SK-N-SH (cell line): Measurements from ENCODE around the gene PAXX.

Experiments
- CHD2 ChIP-seq: fragments of 150-350 bp; IDR thresholded peaks from 2 replicates; pipeline ENCODE4 v1.6.1; 2018; ENCODE audit warnings: low read length; ENCODE audit not compliant: partially characterized antibody
- CTCF ChIP-seq: fragments of 200-600 bp; sonication (generic); IDR thresholded peaks from 2 replicates; pipeline ENCODE4 v1.6.1; 2017; ENCODE audit warnings: antibody characterized with exemption, mild to moderate bottlenecking, moderate library complexity
- EP300 ChIP-seq, 2 experiments: IDR thresholded peaks; 2 replicates each; pipeline versions ENCODE4 v1.4.0 to v1.6.1; 2012; ENCODE audit warnings: borderline replicate concordance in 1 of 2, low read depth in 1 of 2, low read length in 1 of 2
- FOXJ3 ChIP-seq: sonication (generic); formaldehyde crosslinking; IDR thresholded peaks from 2 replicates; pipeline ENCODE4 v1.5.1; 2020; ENCODE audit warnings: mild to moderate bottlenecking, missing genetic modification reagents
- JUND ChIP-seq: IDR thresholded peaks from 2 replicates; pipeline ENCODE4 v1.4.0; 2012
- MXI1 ChIP-seq: IDR thresholded peaks from 2 replicates; pipeline ENCODE4 v1.6.1; 2012; ENCODE audit warnings: mild to moderate bottlenecking, low read depth, low read length, improper control_type of control experiment
- NFIC ChIP-seq: IDR thresholded peaks from 2 replicates; pipeline ENCODE4 v1.4.0; 2012; ENCODE audit warnings: borderline replicate concordance
- PBX3 ChIP-seq: IDR thresholded peaks from 2 replicates; pipeline ENCODE4; 2012
- REST ChIP-seq: IDR thresholded peaks from 2 replicates; pipeline ENCODE4 v1.6.1; 2012; ENCODE audit warnings: mild to moderate bottlenecking, low read depth, low read length, moderate library complexity
- TAF1 ChIP-seq: IDR thresholded peaks from 2 replicates; pipeline ENCODE4 v1.6.1; 2012; ENCODE audit warnings: low read depth, mild to moderate bottlenecking, low read length, moderate library complexity, borderline replicate concordance
- YY1 ChIP-seq: IDR thresholded peaks from 2 replicates; pipeline ENCODE4 v1.4.0; 2012; ENCODE audit warnings: low read depth, mild to moderate bottlenecking
- TF ChIP-seq, protein P1 (sequence below): IDR thresholded peaks from 2 replicates; pipeline ENCODE4 v1.4.0; 2012; ENCODE audit warnings: low read depth

- TF ChIP-seq CTCF (no peak), PBX3 (no peak), REST (no peak), NFIC (no peak), JUND (no peak), FOXJ3 (CRISPR knock-in tag) (no peak), TAF1 (no peak), MXI1 (no peak), YY1 (no peak), EP300 (IDR thresholded peaks at IDR 0.05; ENCODE audit: borderline replicate concordance in 1 of 2, low read depth in 1 of 2, low read length in 1 of 2) (no peak), CHD2 (no peak)
- TF ChIP-seq, protein P1, sequence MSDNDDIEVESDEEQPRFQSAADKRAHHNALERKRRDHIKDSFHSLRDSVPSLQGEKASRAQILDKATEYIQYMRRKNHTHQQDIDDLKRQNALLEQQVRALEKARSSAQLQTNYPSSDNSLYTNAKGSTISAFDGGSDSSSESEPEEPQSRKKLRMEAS: no peak
Observed at GRCh38 chr9:137022662-137023008, 30.4 kb downstream of the PAXX start.
